K562 (cell line): ENCODE measurements around the gene UBN2. TPM values are rescaled to one million over a fixed set of nuclear protein-coding genes. Genes with fewer than 3 reads are reported as not detected.
A peak's percentile ranks its signal among the peaks of the same experiment; 100 is the strongest.

ENCODE experiments used
- ARID3B ChIP-seq: fragments of 250-450 bp; sonication (Bioruptor Pico); IDR thresholded peaks from 2 replicates; pipeline ENCODE4 v1.4.0; 2020; ENCODE audit warnings: borderline replicate concordance
- CEBPZ ChIP-seq: fragments of 150-350 bp; IDR thresholded peaks from 2 replicates; pipeline ENCODE4 v1.6.1; 2014; ENCODE audit warnings: low read depth, mild to moderate bottlenecking, low read length, borderline replicate concordance
- CHD2 ChIP-seq: IDR thresholded peaks from 2 replicates; pipeline ENCODE4 v1.6.1; 2011; ENCODE audit warnings: low read depth, low read length
- ELF1 ChIP-seq: fragments of 200-800 bp; sonication (Bioruptor generic); IDR thresholded peaks from 2 replicates; pipeline ENCODE4 v1.6.1; 2016; ENCODE audit warnings: missing genetic modification characterization, missing compliant biosample characterization
- HDAC3 ChIP-seq: fragments of 450-650 bp; IDR thresholded peaks from 2 replicates; pipeline ENCODE4 v1.6.1; 2018; ENCODE audit warnings: borderline replicate concordance, mild to moderate bottlenecking, moderate library complexity; ENCODE audit not compliant: partially characterized antibody
- KLF1 ChIP-seq: fragments of 450-650 bp; IDR thresholded peaks from 2 replicates; pipeline ENCODE4 v1.6.1; 2016; ENCODE audit warnings: missing genetic modification characterization, missing compliant biosample characterization
- MTA3 ChIP-seq: fragments of 450-650 bp; formaldehyde crosslinking; IDR thresholded peaks from 2 replicates; pipeline ENCODE4 v1.6.1; 2017; ENCODE audit warnings: mild to moderate bottlenecking, borderline replicate concordance
- MYNN ChIP-seq, 2 experiments: sonication (generic); formaldehyde crosslinking in 1 of 2; IDR thresholded peaks; 2 replicates each; pipeline versions ENCODE4 v1.5.0 to v1.6.1; 2016 to 2020; ENCODE audit warnings: antibody characterized with exemption in 1 of 2, missing genetic modification reagents in 1 of 2
- NCOR1 ChIP-seq: fragments of 450-650 bp; IDR thresholded peaks from 2 replicates; pipeline ENCODE4 v1.6.1; 2016; ENCODE audit warnings: mild to moderate bottlenecking, moderate library complexity
- PCBP1 ChIP-seq: fragments of 200-400 bp; formaldehyde crosslinking; IDR thresholded peaks from 2 replicates; pipeline ENCODE4 v1.6.1; 2018; ENCODE audit warnings: mild to moderate bottlenecking, low read depth, low read length; ENCODE audit not compliant: poor library complexity, severe bottlenecking
- PTRF ChIP-seq: fragments of 450-650 bp; IDR thresholded peaks from 2 replicates; pipeline ENCODE4 v1.6.1; 2016; ENCODE audit warnings: mild to moderate bottlenecking, missing genetic modification characterization, missing compliant biosample characterization
- RNF2 ChIP-seq: sonication (generic); IDR thresholded peaks from 2 replicates; pipeline ENCODE4 v1.6.1; 2016
- TAF1 ChIP-seq: IDR thresholded peaks from 2 replicates; pipeline ENCODE4 v1.6.1; 2011; ENCODE audit warnings: mild to moderate bottlenecking, low read length, moderate library complexity; ENCODE audit not compliant: insufficient read depth, control insufficient read depth, severe bottlenecking; ENCODE audit errors: extremely low read depth
- TAF9B ChIP-seq: fragments of 450-650 bp; IDR thresholded peaks from 2 replicates; pipeline ENCODE4 v1.6.1; 2018; ENCODE audit warnings: mild to moderate bottlenecking; ENCODE audit not compliant: partially characterized antibody
- THRAP3 ChIP-seq: fragments of 450-650 bp; IDR thresholded peaks from 2 replicates; pipeline ENCODE4 v1.6.1; 2016; ENCODE audit warnings: mild to moderate bottlenecking, inconsistent platforms, borderline replicate concordance
- ZNF124 ChIP-seq: sonication (generic); formaldehyde crosslinking; IDR thresholded peaks from 2 replicates; pipeline ENCODE4 v1.8.1; 2022; ENCODE audit warnings: missing genetic modification reagents
- ZNF24 ChIP-seq: fragments of 450-650 bp; IDR thresholded peaks from 2 replicates; pipeline ENCODE4 v1.6.1; 2016
- ZNF551 ChIP-seq: fragments of 250-450 bp; sonication (Bioruptor Pico); IDR thresholded peaks from 2 replicates; pipeline ENCODE4 v1.5.0; 2021; ENCODE audit warnings: mild to moderate bottlenecking, moderate library complexity
- ZZZ3 ChIP-seq: fragments of 450-650 bp; IDR thresholded peaks from 2 replicates; pipeline ENCODE4 v1.6.1; 2016; ENCODE audit warnings: antibody characterized with exemption, mild to moderate bottlenecking, moderate library complexity
- polyA plus RNA-seq, 8 experiments: library from polyadenylated mRNA; depleted of rRNA in 4 of 8; stranded (reverse) in 5 of 8; unstranded in 3 of 8; fragments of >200 nt; fragmentation: Nextera tagmentation in 2 of 8; fragmentation: Illumina TruSeq in 1 of 8; extraction: Ambion mirVana in 2 of 8; extraction: Trizol in 1 of 8; gene quantifications; 2 replicates each; pipeline versions ENCODE4 v1.2.1 to v1.2.3, GENCODE V29; 2011 to 2014; ENCODE audit warnings: inconsistent platforms in 1 of 8, missing spikeins in 1 of 8
- total RNA-seq, 7 experiments: library from RNA; depleted of rRNA in 6 of 7; stranded (reverse); fragments of >200 nt in 6 of 7; fragmentation: Illumina TruSeq in 2 of 7; extraction: Trizol in 2 of 7; gene quantifications; 2 replicates each; pipeline versions ENCODE4 v1.2.1 to v1.2.3, GENCODE V29; 2011 to 2021; ENCODE audit warnings: low replicate concordance in 1 of 7
- TF ChIP-seq, protein P1 (sequence below), 2 experiments: IDR thresholded peaks in 1 of 2; conservative IDR thresholded peaks in 1 of 2; 2 replicates each; pipeline ENCODE4 v1.6.1; 2016; ENCODE audit warnings: low read depth in 2 of 2, mild to moderate bottlenecking in 1 of 2, missing compliant biosample characterization in 1 of 2, missing genetic modification characterization in 1 of 2, moderate library complexity in 1 of 2
- TF ChIP-seq, protein P2 (sequence below): fragments of 250-450 bp; sonication (Bioruptor Pico); IDR thresholded peaks from 2 replicates; pipeline ENCODE4 v1.8.0; 2022; ENCODE audit warnings: inconsistent platforms

The UBN2 gene
- total and polyA plus RNA-seq, 9 of the 15 experiments (the other 6 are each of a cell fraction or from before 2014, with no cell fraction given) = 1.2 to 19.5 (median 9.9) TPM

DNA sequence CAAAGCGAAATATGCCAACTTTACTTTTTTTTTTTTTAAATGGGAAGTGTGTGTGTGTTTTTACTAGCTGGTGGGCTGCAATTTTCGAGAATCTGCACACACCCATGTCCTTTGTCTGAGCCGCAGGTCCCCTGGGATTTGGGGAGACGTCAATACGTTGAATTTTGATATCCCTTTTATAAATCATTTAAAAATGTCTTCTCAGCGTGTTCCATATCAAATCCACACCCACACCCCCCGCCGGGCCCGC, 109.7 kb downstream of the UBN2 start (continued):
- TF ChIP-seq, protein P1, sequence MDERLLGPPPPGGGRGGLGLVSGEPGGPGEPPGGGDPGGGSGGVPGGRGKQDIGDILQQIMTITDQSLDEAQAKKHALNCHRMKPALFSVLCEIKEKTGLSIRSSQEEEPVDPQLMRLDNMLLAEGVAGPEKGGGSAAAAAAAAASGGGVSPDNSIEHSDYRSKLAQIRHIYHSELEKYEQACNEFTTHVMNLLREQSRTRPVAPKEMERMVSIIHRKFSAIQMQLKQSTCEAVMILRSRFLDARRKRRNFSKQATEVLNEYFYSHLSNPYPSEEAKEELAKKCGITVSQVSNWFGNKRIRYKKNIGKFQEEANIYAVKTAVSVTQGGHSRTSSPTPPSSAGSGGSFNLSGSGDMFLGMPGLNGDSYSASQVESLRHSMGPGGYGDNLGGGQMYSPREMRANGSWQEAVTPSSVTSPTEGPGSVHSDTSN (CRISPR knock-in tag; IDR thresholded peaks at IDR 0.05; ENCODE audit: low read depth) = no peak
- TF ChIP-seq, protein P1 (tag; conservative IDR thresholded peaks at IDR 0.05; ENCODE audit: low read depth) = no peak
- no peak; the same call in 1 of the 2 replicates for TF ChIP-seq RNF2
- TF ChIP-seq, protein P2, sequence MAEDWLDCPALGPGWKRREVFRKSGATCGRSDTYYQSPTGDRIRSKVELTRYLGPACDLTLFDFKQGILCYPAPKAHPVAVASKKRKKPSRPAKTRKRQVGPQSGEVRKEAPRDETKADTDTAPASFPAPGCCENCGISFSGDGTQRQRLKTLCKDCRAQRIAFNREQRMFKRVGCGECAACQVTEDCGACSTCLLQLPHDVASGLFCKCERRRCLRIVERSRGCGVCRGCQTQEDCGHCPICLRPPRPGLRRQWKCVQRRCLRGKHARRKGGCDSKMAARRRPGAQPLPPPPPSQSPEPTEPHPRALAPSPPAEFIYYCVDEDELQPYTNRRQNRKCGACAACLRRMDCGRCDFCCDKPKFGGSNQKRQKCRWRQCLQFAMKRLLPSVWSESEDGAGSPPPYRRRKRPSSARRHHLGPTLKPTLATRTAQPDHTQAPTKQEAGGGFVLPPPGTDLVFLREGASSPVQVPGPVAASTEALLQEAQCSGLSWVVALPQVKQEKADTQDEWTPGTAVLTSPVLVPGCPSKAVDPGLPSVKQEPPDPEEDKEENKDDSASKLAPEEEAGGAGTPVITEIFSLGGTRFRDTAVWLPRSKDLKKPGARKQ (CRISPR knock-in tag) = no peak
- no peak for TF ChIP-seq KLF1 (tag)
- TF ChIP-seq PCBP1 = no peak
- TF ChIP-seq ELF1 (tag) = no peak
- TF ChIP-seq TAF1 = no peak
- TF ChIP-seq CEBPZ = no peak
- no peak for TF ChIP-seq ZNF124 (CRISPR knock-in tag)
- 0 out of 2 replicates have a peak, but pooled peaks have one; percentile 96 for TF ChIP-seq THRAP3
- TF ChIP-seq PTRF (tag) = no peak
- no peak for TF ChIP-seq TAF9B
- TF ChIP-seq NCOR1 = no peak
- TF ChIP-seq MYNN (IDR thresholded peaks at IDR 0.05) = no peak
- no peak for TF ChIP-seq MYNN (CRISPR knock-in tag; IDR thresholded peaks at IDR 0.05)
- TF ChIP-seq HDAC3 = no peak
- no peak for TF ChIP-seq CHD2
- no peak for TF ChIP-seq ZZZ3
- TF ChIP-seq ZNF24 = no peak
- no peak for TF ChIP-seq MTA3
- TF ChIP-seq ARID3B (CRISPR knock-in tag) = no peak
- TF ChIP-seq ZNF551 (CRISPR knock-in tag) = no peak
